ENCODE measurements around the gene GNAI3. TPM values are rescaled to one million over a fixed set of nuclear protein-coding genes. Genes with fewer than 3 reads are reported as not detected.
A peak's percentile ranks its signal among the peaks of the same experiment; 100 is the strongest.

The GNAI3 gene
- total and polyA plus RNA-seq, 2 of the 13 experiments (the other 11 are each of a cell fraction or from before 2014, with no cell fraction given), result 4.3 to 9.0 TPM

DNA sequence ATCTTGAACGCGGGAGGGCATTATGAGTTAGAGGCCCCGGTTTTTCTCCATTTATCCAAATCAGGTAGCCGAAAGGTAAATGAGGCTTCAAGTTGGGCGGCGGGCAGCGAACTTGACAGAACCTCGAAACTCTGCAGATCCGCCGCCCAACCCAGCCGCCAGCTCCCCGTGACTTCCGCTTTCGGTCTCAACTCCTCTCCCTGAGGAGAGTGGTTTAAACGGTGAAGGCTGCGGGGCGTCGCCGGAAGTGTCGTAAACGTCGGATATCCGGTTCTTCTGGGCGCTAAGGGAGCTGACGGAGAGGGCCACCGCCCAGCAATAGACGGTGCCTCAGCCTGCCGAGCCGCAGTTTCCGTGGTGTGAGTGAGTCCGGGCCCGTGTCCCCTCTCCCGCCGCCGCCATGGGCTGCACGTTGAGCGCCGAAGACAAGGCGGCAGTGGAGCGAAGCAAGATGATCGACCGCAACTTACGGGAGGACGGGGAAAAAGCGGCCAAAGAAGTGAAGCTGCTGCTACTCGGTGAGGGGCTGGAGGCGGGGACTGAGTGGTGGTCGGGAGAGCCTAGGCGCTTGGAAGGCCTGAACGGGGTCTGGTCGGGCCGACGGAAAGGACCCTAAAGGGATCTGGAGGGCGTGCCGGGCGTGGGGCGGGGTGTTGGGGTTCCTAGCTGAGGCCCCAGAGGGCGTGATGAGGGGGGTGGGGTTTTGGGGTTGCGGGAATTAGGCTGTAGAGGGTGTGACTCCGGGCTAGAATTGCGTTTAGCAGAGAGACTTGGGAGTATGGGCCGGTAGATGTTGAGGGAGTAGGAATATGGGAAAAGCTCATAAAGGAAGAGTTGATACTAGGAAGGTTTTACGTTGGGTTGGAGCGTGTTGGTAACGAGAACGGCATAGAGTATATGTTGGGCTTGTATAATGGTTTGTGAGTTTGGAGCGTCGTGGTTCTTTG, at the start of gene GNAI3 (continued):
- TF ChIP-seq, protein P1, sequence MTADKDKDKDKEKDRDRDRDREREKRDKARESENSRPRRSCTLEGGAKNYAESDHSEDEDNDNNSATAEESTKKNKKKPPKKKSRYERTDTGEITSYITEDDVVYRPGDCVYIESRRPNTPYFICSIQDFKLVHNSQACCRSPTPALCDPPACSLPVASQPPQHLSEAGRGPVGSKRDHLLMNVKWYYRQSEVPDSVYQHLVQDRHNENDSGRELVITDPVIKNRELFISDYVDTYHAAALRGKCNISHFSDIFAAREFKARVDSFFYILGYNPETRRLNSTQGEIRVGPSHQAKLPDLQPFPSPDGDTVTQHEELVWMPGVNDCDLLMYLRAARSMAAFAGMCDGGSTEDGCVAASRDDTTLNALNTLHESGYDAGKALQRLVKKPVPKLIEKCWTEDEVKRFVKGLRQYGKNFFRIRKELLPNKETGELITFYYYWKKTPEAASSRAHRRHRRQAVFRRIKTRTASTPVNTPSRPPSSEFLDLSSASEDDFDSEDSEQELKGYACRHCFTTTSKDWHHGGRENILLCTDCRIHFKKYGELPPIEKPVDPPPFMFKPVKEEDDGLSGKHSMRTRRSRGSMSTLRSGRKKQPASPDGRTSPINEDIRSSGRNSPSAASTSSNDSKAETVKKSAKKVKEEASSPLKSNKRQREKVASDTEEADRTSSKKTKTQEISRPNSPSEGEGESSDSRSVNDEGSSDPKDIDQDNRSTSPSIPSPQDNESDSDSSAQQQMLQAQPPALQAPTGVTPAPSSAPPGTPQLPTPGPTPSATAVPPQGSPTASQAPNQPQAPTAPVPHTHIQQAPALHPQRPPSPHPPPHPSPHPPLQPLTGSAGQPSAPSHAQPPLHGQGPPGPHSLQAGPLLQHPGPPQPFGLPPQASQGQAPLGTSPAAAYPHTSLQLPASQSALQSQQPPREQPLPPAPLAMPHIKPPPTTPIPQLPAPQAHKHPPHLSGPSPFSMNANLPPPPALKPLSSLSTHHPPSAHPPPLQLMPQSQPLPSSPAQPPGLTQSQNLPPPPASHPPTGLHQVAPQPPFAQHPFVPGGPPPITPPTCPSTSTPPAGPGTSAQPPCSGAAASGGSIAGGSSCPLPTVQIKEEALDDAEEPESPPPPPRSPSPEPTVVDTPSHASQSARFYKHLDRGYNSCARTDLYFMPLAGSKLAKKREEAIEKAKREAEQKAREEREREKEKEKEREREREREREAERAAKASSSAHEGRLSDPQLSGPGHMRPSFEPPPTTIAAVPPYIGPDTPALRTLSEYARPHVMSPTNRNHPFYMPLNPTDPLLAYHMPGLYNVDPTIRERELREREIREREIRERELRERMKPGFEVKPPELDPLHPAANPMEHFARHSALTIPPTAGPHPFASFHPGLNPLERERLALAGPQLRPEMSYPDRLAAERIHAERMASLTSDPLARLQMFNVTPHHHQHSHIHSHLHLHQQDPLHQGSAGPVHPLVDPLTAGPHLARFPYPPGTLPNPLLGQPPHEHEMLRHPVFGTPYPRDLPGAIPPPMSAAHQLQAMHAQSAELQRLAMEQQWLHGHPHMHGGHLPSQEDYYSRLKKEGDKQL (CRISPR knock-in tag; IDR thresholded peaks at IDR 0.05; ENCODE audit: low read depth), result no peak
- TF ChIP-seq ZNF790 (CRISPR knock-in tag; IDR thresholded peaks at IDR 0.05; ENCODE audit: borderline replicate concordance) (no peak), ZFAT (CRISPR knock-in tag; conservative IDR thresholded peaks at IDR 0.05) (no peak), HNRNPL (IDR thresholded peaks at IDR 0.05; ENCODE audit: low read depth, low read length) (no peak), SMAD3 (CRISPR knock-in tag; IDR thresholded peaks at IDR 0.05) (peak; percentile 24; the same call in 1 of the 2 replicates), STAG1 (CRISPR knock-in tag; IDR thresholded peaks at IDR 0.05) (no peak), NR1H2 (CRISPR knock-in tag; IDR thresholded peaks at IDR 0.05; ENCODE audit: borderline replicate concordance, low read depth) (no peak), ZNF577 (CRISPR knock-in tag; IDR thresholded peaks at IDR 0.05; ENCODE audit: borderline replicate concordance, low read depth) (no peak), ONECUT2 (CRISPR knock-in tag; IDR thresholded peaks at IDR 0.05) (no peak)
- TF ChIP-seq, protein P2, sequence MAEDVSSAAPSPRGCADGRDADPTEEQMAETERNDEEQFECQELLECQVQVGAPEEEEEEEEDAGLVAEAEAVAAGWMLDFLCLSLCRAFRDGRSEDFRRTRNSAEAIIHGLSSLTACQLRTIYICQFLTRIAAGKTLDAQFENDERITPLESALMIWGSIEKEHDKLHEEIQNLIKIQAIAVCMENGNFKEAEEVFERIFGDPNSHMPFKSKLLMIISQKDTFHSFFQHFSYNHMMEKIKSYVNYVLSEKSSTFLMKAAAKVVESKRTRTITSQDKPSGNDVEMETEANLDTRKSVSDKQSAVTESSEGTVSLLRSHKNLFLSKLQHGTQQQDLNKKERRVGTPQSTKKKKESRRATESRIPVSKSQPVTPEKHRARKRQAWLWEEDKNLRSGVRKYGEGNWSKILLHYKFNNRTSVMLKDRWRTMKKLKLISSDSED (CRISPR knock-in tag; IDR thresholded peaks at IDR 0.05), result no peak
- TF ChIP-seq, protein P3, sequence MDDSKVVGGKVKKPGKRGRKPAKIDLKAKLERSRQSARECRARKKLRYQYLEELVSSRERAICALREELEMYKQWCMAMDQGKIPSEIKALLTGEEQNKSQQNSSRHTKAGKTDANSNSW (CRISPR knock-in tag; IDR thresholded peaks at IDR 0.05; ENCODE audit: borderline replicate concordance), result no peak
- TF ChIP-seq, protein P4, sequence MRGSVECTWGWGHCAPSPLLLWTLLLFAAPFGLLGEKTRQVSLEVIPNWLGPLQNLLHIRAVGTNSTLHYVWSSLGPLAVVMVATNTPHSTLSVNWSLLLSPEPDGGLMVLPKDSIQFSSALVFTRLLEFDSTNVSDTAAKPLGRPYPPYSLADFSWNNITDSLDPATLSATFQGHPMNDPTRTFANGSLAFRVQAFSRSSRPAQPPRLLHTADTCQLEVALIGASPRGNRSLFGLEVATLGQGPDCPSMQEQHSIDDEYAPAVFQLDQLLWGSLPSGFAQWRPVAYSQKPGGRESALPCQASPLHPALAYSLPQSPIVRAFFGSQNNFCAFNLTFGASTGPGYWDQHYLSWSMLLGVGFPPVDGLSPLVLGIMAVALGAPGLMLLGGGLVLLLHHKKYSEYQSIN (CRISPR knock-in tag; IDR thresholded peaks at IDR 0.05; ENCODE audit: borderline replicate concordance), result no peak
- TF ChIP-seq, protein P5, sequence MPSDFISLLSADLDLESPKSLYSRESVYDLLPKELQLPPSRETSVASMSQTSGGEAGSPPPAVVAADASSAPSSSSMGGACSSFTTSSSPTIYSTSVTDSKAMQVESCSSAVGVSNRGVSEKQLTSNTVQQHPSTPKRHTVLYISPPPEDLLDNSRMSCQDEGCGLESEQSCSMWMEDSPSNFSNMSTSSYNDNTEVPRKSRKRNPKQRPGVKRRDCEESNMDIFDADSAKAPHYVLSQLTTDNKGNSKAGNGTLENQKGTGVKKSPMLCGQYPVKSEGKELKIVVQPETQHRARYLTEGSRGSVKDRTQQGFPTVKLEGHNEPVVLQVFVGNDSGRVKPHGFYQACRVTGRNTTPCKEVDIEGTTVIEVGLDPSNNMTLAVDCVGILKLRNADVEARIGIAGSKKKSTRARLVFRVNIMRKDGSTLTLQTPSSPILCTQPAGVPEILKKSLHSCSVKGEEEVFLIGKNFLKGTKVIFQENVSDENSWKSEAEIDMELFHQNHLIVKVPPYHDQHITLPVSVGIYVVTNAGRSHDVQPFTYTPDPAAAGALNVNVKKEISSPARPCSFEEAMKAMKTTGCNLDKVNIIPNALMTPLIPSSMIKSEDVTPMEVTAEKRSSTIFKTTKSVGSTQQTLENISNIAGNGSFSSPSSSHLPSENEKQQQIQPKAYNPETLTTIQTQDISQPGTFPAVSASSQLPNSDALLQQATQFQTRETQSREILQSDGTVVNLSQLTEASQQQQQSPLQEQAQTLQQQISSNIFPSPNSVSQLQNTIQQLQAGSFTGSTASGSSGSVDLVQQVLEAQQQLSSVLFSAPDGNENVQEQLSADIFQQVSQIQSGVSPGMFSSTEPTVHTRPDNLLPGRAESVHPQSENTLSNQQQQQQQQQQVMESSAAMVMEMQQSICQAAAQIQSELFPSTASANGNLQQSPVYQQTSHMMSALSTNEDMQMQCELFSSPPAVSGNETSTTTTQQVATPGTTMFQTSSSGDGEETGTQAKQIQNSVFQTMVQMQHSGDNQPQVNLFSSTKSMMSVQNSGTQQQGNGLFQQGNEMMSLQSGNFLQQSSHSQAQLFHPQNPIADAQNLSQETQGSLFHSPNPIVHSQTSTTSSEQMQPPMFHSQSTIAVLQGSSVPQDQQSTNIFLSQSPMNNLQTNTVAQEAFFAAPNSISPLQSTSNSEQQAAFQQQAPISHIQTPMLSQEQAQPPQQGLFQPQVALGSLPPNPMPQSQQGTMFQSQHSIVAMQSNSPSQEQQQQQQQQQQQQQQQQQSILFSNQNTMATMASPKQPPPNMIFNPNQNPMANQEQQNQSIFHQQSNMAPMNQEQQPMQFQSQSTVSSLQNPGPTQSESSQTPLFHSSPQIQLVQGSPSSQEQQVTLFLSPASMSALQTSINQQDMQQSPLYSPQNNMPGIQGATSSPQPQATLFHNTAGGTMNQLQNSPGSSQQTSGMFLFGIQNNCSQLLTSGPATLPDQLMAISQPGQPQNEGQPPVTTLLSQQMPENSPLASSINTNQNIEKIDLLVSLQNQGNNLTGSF (CRISPR knock-in tag; IDR thresholded peaks at IDR 0.05), result no peak
